ENCODE data around the gene MTREX. TPM values are rescaled to one million over a fixed set of nuclear protein-coding genes. Genes with fewer than 3 reads are reported as not detected.

Gene MTREX
- polyA plus RNA-seq, 1 donor (not counting 4 experiments of a cell fraction or from before 2014, with no cell fraction given): 71.4 TPM

DNA sequence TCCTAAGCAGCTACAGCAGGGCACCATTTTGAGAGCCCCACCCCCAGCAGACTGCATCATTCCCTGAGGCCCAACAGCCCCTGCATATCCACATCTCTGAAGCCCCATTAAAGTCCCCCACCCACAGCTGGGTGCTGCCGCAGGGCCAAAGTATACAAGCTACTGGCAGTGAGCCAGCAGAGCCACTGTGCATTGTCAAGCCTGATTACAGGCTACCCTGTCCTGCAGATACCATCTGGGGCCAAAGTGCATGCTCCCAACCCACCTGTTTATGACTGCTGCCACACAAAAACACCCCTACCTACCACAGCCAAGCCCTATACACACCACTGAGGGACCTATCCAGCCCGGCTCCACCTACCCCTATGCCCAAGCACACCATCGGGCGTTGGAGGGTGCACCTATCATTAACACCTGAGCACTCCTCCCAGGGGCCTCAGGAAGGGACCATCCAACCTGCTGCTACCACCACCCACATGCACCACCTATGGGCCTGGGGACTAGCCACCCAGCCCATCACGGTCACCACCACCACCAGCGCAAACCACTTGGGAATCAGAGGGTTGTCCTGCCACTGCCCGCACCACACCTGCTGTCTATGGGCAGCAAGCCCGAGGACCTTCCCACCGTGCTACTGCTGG, 121.9 kb downstream of the MTREX start:
- H3K9me3 ChIP-seq (ENCODE audit: control insufficient read depth, low read depth, low read length): no peaks in the 10 kb centered on the region
- no peaks in the 10 kb centered on the region for H3K4me1 ChIP-seq (ENCODE audit: control insufficient read depth, extremely low read depth, insufficient read depth, low read length)
- H3K9ac ChIP-seq (ENCODE audit: control insufficient read depth, extremely low read depth, insufficient read depth, low read length): no peak overlapping the region
- no peaks in the 10 kb centered on the region for H3K9me1 ChIP-seq (ENCODE audit: control insufficient read depth, extremely low read depth, insufficient read depth, low read length)
- no peaks in the 10 kb centered on the region for H3K79me2 ChIP-seq (ENCODE audit: control insufficient read depth, insufficient read depth, low read length)
- H4K20me1 ChIP-seq (ENCODE audit: control insufficient read depth, extremely low read depth, insufficient read depth, low read length): no peaks in the 10 kb centered on the region
- no peak for FAIRE-seq
- no peak for DNase-seq (ENCODE audit: low read depth, low spot score)
- no peak overlapping the region for H3K4me3 ChIP-seq (ENCODE audit: control insufficient read depth in 2 of 3, extremely low read depth in 1 of 3, insufficient read depth in 2 of 3, low read depth in 1 of 3, low read length in 3 of 3)
- H3K36me3 ChIP-seq (ENCODE audit: control insufficient read depth in 2 of 2, extremely low read depth in 1 of 2, insufficient read depth in 2 of 2, low read length in 2 of 2): peaks cover 4 to 9% of the 10 kb centered on the region in 2 experiments
- dilution Hi-C loops (cut with MboI; ENCODE audit: extremely low pct_ligation_motif_present, low sequenced_read_pairs): no loop called here
- no peak overlapping the region for H2AFZ ChIP-seq (ENCODE audit: control insufficient read depth, low read length)
- H3K27me3 ChIP-seq (ENCODE audit: control insufficient read depth, extremely low read depth, insufficient read depth, low read length): no peaks in the 10 kb centered on the region
- no peak overlapping the region for H3K27ac ChIP-seq (ENCODE audit: control insufficient read depth, insufficient read depth, low read length)
- TF ChIP-seq, protein P1, sequence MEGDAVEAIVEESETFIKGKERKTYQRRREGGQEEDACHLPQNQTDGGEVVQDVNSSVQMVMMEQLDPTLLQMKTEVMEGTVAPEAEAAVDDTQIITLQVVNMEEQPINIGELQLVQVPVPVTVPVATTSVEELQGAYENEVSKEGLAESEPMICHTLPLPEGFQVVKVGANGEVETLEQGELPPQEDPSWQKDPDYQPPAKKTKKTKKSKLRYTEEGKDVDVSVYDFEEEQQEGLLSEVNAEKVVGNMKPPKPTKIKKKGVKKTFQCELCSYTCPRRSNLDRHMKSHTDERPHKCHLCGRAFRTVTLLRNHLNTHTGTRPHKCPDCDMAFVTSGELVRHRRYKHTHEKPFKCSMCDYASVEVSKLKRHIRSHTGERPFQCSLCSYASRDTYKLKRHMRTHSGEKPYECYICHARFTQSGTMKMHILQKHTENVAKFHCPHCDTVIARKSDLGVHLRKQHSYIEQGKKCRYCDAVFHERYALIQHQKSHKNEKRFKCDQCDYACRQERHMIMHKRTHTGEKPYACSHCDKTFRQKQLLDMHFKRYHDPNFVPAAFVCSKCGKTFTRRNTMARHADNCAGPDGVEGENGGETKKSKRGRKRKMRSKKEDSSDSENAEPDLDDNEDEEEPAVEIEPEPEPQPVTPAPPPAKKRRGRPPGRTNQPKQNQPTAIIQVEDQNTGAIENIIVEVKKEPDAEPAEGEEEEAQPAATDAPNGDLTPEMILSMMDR (optimal IDR thresholded peaks at IDR 0.05 in 1 of 3, IDR thresholded peaks at IDR 0.05 in 1 of 3, conservative IDR thresholded peaks at IDR 0.05 in 1 of 3; ENCODE audit: extremely low read depth in 1 of 3, insufficient read depth in 2 of 3, low read length in 3 of 3): no peak
- no peak for TF ChIP-seq EZH2 (IDR thresholded peaks at IDR 0.05; ENCODE audit: low read length)
- H3K4me2 ChIP-seq (ENCODE audit: control insufficient read depth, extremely low read depth, insufficient read depth, low read depth, low read length): no peak overlapping the region

DNA sequence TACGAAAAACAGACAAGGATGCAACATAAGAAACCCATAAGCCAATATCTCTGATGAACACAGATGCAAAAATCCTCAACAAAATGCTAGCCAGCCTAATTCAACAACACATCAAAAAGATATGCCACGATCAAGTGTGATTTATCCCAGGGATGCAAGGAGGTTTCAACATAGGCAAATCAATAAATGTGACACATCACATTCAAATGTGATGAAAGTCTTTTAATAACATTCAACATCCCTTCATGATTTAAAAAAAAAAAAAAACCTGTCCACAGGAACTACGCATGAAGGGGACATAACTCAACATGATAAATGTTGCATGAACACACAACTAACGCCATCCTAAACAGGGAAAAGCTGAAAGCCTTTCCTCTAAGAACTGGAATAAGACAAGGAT, 124.8 kb downstream of the MTREX start:
- H3K9me3 ChIP-seq (ENCODE audit: control insufficient read depth, low read depth, low read length): no peaks in the 10 kb centered on the region
- dilution Hi-C loops (cut with MboI; ENCODE audit: extremely low pct_ligation_motif_present, low sequenced_read_pairs): no loop called here
- FAIRE-seq: no peak
- TF ChIP-seq EZH2 (IDR thresholded peaks at IDR 0.05; ENCODE audit: low read length): no peak
- TF ChIP-seq, protein P1 (optimal IDR thresholded peaks at IDR 0.05 in 1 of 3, IDR thresholded peaks at IDR 0.05 in 1 of 3, conservative IDR thresholded peaks at IDR 0.05 in 1 of 3; ENCODE audit: extremely low read depth in 1 of 3, insufficient read depth in 2 of 3, low read length in 3 of 3): no peak
- H3K4me2 ChIP-seq (ENCODE audit: control insufficient read depth, extremely low read depth, insufficient read depth, low read depth, low read length): no peak overlapping the region
- H3K27me3 ChIP-seq (ENCODE audit: control insufficient read depth, extremely low read depth, insufficient read depth, low read length): no peaks in the 10 kb centered on the region
- H3K27ac ChIP-seq (ENCODE audit: control insufficient read depth, insufficient read depth, low read length): no peak overlapping the region
- H2AFZ ChIP-seq (ENCODE audit: control insufficient read depth, low read length): no peak overlapping the region
- no peaks in the 10 kb centered on the region for H3K79me2 ChIP-seq (ENCODE audit: control insufficient read depth, insufficient read depth, low read length)
- no peak overlapping the region for H3K9ac ChIP-seq (ENCODE audit: control insufficient read depth, extremely low read depth, insufficient read depth, low read length)
- H3K36me3 ChIP-seq (ENCODE audit: control insufficient read depth in 2 of 2, extremely low read depth in 1 of 2, insufficient read depth in 2 of 2, low read length in 2 of 2): peaks cover 0 to 7% of the 10 kb centered on the region in 2 experiments
- no peaks in the 10 kb centered on the region for H3K9me1 ChIP-seq (ENCODE audit: control insufficient read depth, extremely low read depth, insufficient read depth, low read length)
- H3K4me3 ChIP-seq (ENCODE audit: control insufficient read depth in 2 of 3, extremely low read depth in 1 of 3, insufficient read depth in 2 of 3, low read depth in 1 of 3, low read length in 3 of 3): no peak overlapping the region
- no peaks in the 10 kb centered on the region for H4K20me1 ChIP-seq (ENCODE audit: control insufficient read depth, extremely low read depth, insufficient read depth, low read length)
- H3K4me1 ChIP-seq (ENCODE audit: control insufficient read depth, extremely low read depth, insufficient read depth, low read length): peaks cover 5% of the 10 kb centered on the region
- DNase-seq (ENCODE audit: low read depth, low spot score): no peak

Measured in keratinocyte (primary cell).